HepG2 (cell line): ENCODE data around the gene HYCC2. TPM values are rescaled to one million over a fixed set of nuclear protein-coding genes. Genes with fewer than 3 reads are reported as not detected.
A peak's percentile ranks its signal among the peaks of the same experiment; 100 is the strongest.

Experiments used
- KIAA2018 ChIP-seq: sonication (generic); formaldehyde crosslinking; IDR thresholded peaks from 2 replicates; pipeline ENCODE4 v1.5.0; 2020; ENCODE audit warnings: mild to moderate bottlenecking, missing genetic modification reagents, borderline replicate concordance
- LCORL ChIP-seq, 2 experiments: fragments of 450-650 bp in 1 of 2; sonication (generic) in 1 of 2; formaldehyde crosslinking in 1 of 2; IDR thresholded peaks; 2 replicates each; pipeline versions ENCODE4 v1.5.0 to v1.6.1; 2017 to 2020; ENCODE audit warnings: antibody characterized with exemption in 1 of 2, missing genetic modification reagents in 1 of 2
- MTERF4 ChIP-seq: sonication (generic); formaldehyde crosslinking; IDR thresholded peaks from 2 replicates; pipeline ENCODE4 v1.8.0; 2023; ENCODE audit warnings: mild to moderate bottlenecking, missing genetic modification reagents
- SRY ChIP-seq: sonication (generic); formaldehyde crosslinking; IDR thresholded peaks from 2 replicates; pipeline ENCODE4 v1.8.0; 2022; ENCODE audit warnings: mild to moderate bottlenecking, missing genetic modification reagents
- TBX2 ChIP-seq: sonication (generic); formaldehyde crosslinking; IDR thresholded peaks from 2 replicates; pipeline ENCODE4 v1.5.0; 2020; ENCODE audit warnings: missing genetic modification reagents, mild to moderate bottlenecking, borderline replicate concordance
- ZBTB49 ChIP-seq: sonication (generic); formaldehyde crosslinking; IDR thresholded peaks from 2 replicates; pipeline ENCODE4 v1.4.0; 2020; ENCODE audit warnings: missing genetic modification reagents, borderline replicate concordance
- ZNF362 ChIP-seq: sonication (generic); formaldehyde crosslinking; IDR thresholded peaks from 2 replicates; pipeline ENCODE4 v1.4.0; 2020; ENCODE audit warnings: missing genetic modification reagents, mild to moderate bottlenecking, borderline replicate concordance
- ZNF609 ChIP-seq: sonication (generic); formaldehyde crosslinking; IDR thresholded peaks from 2 replicates; pipeline ENCODE4 v1.4.0; 2020; ENCODE audit warnings: mild to moderate bottlenecking, missing genetic modification reagents, borderline replicate concordance
- polyA plus RNA-seq, 8 experiments: library from polyadenylated mRNA; depleted of rRNA in 3 of 8; stranded (reverse) in 7 of 8; unstranded in 1 of 8; fragments of >200 nt; fragmentation: Illumina TruSeq in 4 of 8; extraction: Trizol in 4 of 8; gene quantifications; 2 replicates each; pipeline versions ENCODE4 v1.2.1 to v1.2.3, GENCODE V29; 2011 to 2016; ENCODE audit warnings: low read depth in 4 of 8, missing spikeins in 1 of 8, mixed read lengths in 1 of 8; ENCODE audit not compliant: insufficient read depth in 1 of 8
- total RNA-seq, 5 experiments: library from RNA; depleted of rRNA; stranded (reverse); fragments of >200 nt; fragmentation: Illumina TruSeq; extraction: Trizol; gene quantifications; 2 replicates each; pipeline ENCODE4 v1.2.3, GENCODE V29; 2016; ENCODE audit warnings: low read depth in 1 of 5

The HYCC2 gene
- total and polyA plus RNA-seq, 2 of the 13 experiments (the other 11 are each of a cell fraction or from before 2014, with no cell fraction given), result 4.7 to 13.9 TPM

DNA sequence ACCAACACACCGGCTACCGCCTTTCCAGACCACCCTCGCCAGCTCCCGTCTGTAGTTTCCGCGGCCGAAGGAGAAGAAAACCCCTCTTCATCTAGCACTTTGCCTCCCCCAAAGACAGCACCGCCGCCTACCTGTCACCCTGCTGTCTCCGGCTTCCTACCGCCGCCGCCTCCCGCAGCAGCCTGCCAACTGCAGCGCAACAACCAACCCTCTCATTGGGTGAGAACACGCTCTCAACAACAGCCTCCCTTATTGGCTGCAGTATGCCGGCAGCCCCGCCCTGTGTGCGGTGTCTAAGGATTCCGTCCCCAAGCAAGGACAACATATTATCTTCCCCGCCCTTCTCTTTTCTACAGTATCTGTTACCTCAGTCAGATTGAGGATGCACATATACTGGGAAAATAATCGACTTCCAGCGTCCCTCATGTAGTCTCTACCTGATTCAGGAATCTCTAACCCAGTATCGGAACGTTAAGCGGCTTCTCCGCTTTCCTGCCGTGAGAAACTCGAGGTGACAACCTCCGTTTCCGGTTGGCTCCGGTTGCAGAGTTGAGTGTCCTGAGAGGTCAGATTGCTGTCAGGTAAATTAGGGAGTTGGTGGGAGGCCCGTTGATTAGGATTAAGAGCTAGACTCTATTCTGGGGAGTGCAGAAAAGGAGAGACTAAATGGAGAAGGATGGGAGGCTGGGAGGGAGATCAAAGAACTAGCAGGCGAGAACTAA lies at the start of gene HYCC2, which contains the start of gene NDUFB3 (continued):
- 0 out of 2 replicates have a peak, but pooled peaks have one; percentile 4 for TF ChIP-seq KIAA2018 (CRISPR knock-in tag)
- peak; percentile 68 for TF ChIP-seq ZNF362 (CRISPR knock-in tag)
- peak; percentile 62 for TF ChIP-seq ZNF609 (CRISPR knock-in tag)
- TF ChIP-seq TBX2, result peak; percentile 74
- peak; percentile 58; the same call in 1 of the 2 replicates for TF ChIP-seq LCORL (IDR thresholded peaks at IDR 0.05)
- TF ChIP-seq LCORL (CRISPR knock-in tag; IDR thresholded peaks at IDR 0.05), result peak; percentile 51; the same call in 1 of the 2 replicates
- peak; percentile 48; the same call in 1 of the 2 replicates for TF ChIP-seq SRY (CRISPR knock-in tag)
- TF ChIP-seq MTERF4 (CRISPR knock-in tag), result no peak
- TF ChIP-seq ZBTB49, result peak; percentile 94; the same call in 1 of the 2 replicates
